CD4-positive, alpha-beta T cell treated with Interleukin-4 for 1 hour (primary cell): ENCODE data around the gene APEX2.
"Not testable (repeated sequence)": the region's sequence is repeated elsewhere in the genome, so short reads cannot be mapped to it uniquely, and the experiment has no call there.

ENCODE experiments used
- DNase-seq, 2 donors: peaks; one replicate each; pipeline ENCODE4 v3.0.0-alpha.2; 2020 to 2022

APEX2 gene

GRCh38 chrX:54999717-55000598 is at the start of gene APEX2:
APEX2 (plus strand) TSS chrX:55000363; CDS start chrX:55000423, 60 bp downstream.
- peak; percentile 88 to 90 for DNase-seq

GRCh38 chrX:54950730-54951375 is 49.3 kb upstream of the APEX2 start:
- no peak for DNase-seq

- DNase-seq: no peak
These were observed 38.4 kb upstream of the APEX2 start for GRCh38 chrX:54961750-54962149.

- DNase-seq: peak in 1 of 2 donors; percentile 5
These were observed 35.2 kb upstream of the APEX2 start for GRCh38 chrX:54964766-54965497.

GRCh38 chrX:54977387-54977786 is 22.8 kb upstream of the APEX2 start:
- DNase-seq: no peak

GRCh38 chrX:54978448-54978847 is 21.7 kb upstream of the APEX2 start:
- DNase-seq: no peak

- no peak for DNase-seq
These were observed 20.7 kb upstream of the APEX2 start for GRCh38 chrX:54979432-54979831.

GRCh38 chrX:54980334-54980733 is 19.8 kb upstream of the APEX2 start:
- no peak for DNase-seq

- not testable (repeated sequence) for DNase-seq
These were observed 16.9 kb upstream of the APEX2 start for GRCh38 chrX:54983306-54983705.

GRCh38 chrX:54991706-54992105 is 8.5 kb upstream of the APEX2 start:
- DNase-seq: no peak

- no peak for DNase-seq
These were observed 7.1 kb upstream of the APEX2 start for GRCh38 chrX:54992911-54993622.

- no peak for DNase-seq
These were observed 6.1 kb upstream of the APEX2 start, which contains the start of gene PFKFB1 for GRCh38 chrX:54994099-54994498. PFKFB1 (minus strand) TSS chrX:54994188; CDS start chrX:54994007, 181 bp downstream.

GRCh38 chrX:54994668-54995351 is 5.4 kb upstream of the APEX2 start:
- DNase-seq: no peak

- DNase-seq: no peak
These were observed 4.5 kb upstream of the APEX2 start for GRCh38 chrX:54995621-54996020.

- no peak for DNase-seq
These were observed 4.1 kb downstream of the APEX2 start for GRCh38 chrX:55004231-55004630.

- no peak for DNase-seq
These were observed 5.1 kb downstream of the APEX2 start for GRCh38 chrX:55005256-55005655.

GRCh38 chrX:55006827-55007621 is 6.9 kb downstream of the APEX2 start:
- DNase-seq: no peak

- DNase-seq: no peak
These were observed 7.5 kb downstream of the APEX2 start for GRCh38 chrX:55007656-55008055.

- DNase-seq: no peak
These were observed 8.6 kb downstream of the APEX2 start for GRCh38 chrX:55008571-55009358.

GRCh38 chrX:55011294-55011693 is 11.1 kb downstream of the APEX2 start:
- no peak for DNase-seq
